Thoracic aorta endothelial cell (primary cell): ENCODE measurements around the gene PCBP4. TPM values are rescaled to one million over a fixed set of nuclear protein-coding genes. Genes with fewer than 3 reads are reported as not detected.

ENCODE experiments used
- small RNA-seq: library from RNA; depleted of rRNA; stranded (forward); fragments of <200 nt; gene quantifications from one replicate; pipeline ENCODE3, GENCODE V24; 2012
- total RNA-seq: library from RNA; depleted of rRNA; stranded (reverse); fragments of >200 nt; gene quantifications from 2 replicates; pipeline ENCODE4 v1.2.3, GENCODE V29; 2012

The PCBP4 gene
- 23.1 and 23.3 TPM in 2 replicates for total RNA-seq

GRCh38 chr3:51967384-51968169, at the start of gene PCBP4:
TSS of gene PCBP4 (minus strand) at chr3:51967454. CDS start at chr3:51961240, 6,214 bp downstream.

GRCh38 chr3:51995346-51996163, 28.3 kb upstream of the PCBP4 start, which contains the start of gene RPL29:
TSS of gene RPL29 (minus strand) at chr3:51995895. CDS start at chr3:51995461, 434 bp downstream.

GRCh38 chr3:51982838-51983577, 15.8 kb upstream of the PCBP4 start, which contains the start of gene ACY1:
TSS of gene ACY1 (plus strand) at chr3:51983535. CDS start at chr3:51984065, 530 bp downstream.

GRCh38 chr3:51974963-51975851, 8.0 kb upstream of the PCBP4 start, which contains the start of gene ABHD14A:
TSS of gene ABHD14A (plus strand) at chr3:51975064. CDS start at chr3:51975136, 72 bp downstream.

GRCh38 chr3:51955175-51955892, 11.9 kb downstream of the PCBP4 start, which contains the start of gene GPR62:
TSS of gene GPR62 (plus strand) at chr3:51955381. CDS start at chr3:51955653, 272 bp downstream.

GRCh38 chr3:51941798-51942602, 25.3 kb downstream of the PCBP4 start, which contains the start of the genes PARP3 and RRP9:
TSS of gene PARP3 (plus strand) at chr3:51942363. CDS start at chr3:51943356, 993 bp downstream.
TSS of gene RRP9 (minus strand) at chr3:51941904. CDS start at chr3:51941867, 37 bp downstream.

Small RNAs within 50 kb of the gene (small RNA-seq; reads per million reads assigned to genes)
- not detected for gene AC115284.1

Other genes starting within 250 kb of the PCBP4 start
- not detected in 2 replicates for gene IQCF6, start 188.2 kb downstream of the PCBP4 start, total RNA-seq
- gene IQCF2, start 105.8 kb downstream of the PCBP4 start, total RNA-seq, result not detected in 2 replicates
- not detected in 2 replicates for gene IQCF5, start 91.9 kb downstream of the PCBP4 start, total RNA-seq
- not detected in 2 replicates for gene IQCF1, start 64.1 kb downstream of the PCBP4 start, total RNA-seq
- gene RRP9, start 25.6 kb downstream of the PCBP4 start, total RNA-seq, result 20.6 and 21.1 TPM in 2 replicates
- 8.1 and 12.6 TPM in 2 replicates for gene PARP3, start 25.1 kb downstream of the PCBP4 start, total RNA-seq
- gene GPR62, start 12.1 kb downstream of the PCBP4 start, total RNA-seq, result 0.07 TPM in 1 of 2 replicates, not detected in the other
- 12.5 and 15.5 TPM in 2 replicates for gene ABHD14B, start 6.6 kb upstream of the PCBP4 start, total RNA-seq
- 3.5 and 7.3 TPM in 2 replicates for gene ABHD14A, start 7.6 kb upstream of the PCBP4 start, total RNA-seq
- 8.0 and 11.2 TPM in 2 replicates for gene ACY1, start 16.1 kb upstream of the PCBP4 start, total RNA-seq
- gene RPL29, start 28.4 kb upstream of the PCBP4 start, total RNA-seq, result 968 and 1,125 TPM in 2 replicates
- 16.9 and 23.2 TPM in 2 replicates for gene DUSP7, start 89.1 kb upstream of the PCBP4 start, total RNA-seq
- 8.0 and 12.6 TPM in 2 replicates for gene POC1A, start 187.0 kb upstream of the PCBP4 start, total RNA-seq
- gene ALAS1, start 230.7 kb upstream of the PCBP4 start, total RNA-seq, result 57.6 and 71.7 TPM in 2 replicates